Activated CD8-positive, alpha-beta memory T cell treated with anti-CD3 and anti-CD28 coated beads, Interleukin-2, amount 50 U/mL, for 24 hours (primary cell): ENCODE measurements around the gene PLAC9.
"Not testable (repeated sequence)": the region's sequence is repeated elsewhere in the genome, so short reads cannot be mapped to it uniquely, and the experiment has no call there.

Experiments
- DNase-seq: peaks from one replicate; pipeline ENCODE4 v3.0.0-alpha.2; 2020; ENCODE audit errors: extremely low read depth

PLAC9 gene

GRCh38 chr10:80139265-80139664 lies 6.7 kb downstream of the PLAC9 start:
- no peak for DNase-seq

- no peak for DNase-seq
These were observed 7.7 kb downstream of the PLAC9 start for GRCh38 chr10:80140251-80140650.

- no peak for DNase-seq
These were observed 9.3 kb downstream of the PLAC9 start for GRCh38 chr10:80141696-80142460.

GRCh38 chr10:80144067-80144695 lies 11.7 kb downstream of the PLAC9 start:
- no peak for DNase-seq

GRCh38 chr10:80144696-80145131 lies 12.2 kb downstream of the PLAC9 start:
- no peak for DNase-seq

GRCh38 chr10:80145406-80146308 lies 13.1 kb downstream of the PLAC9 start:
- DNase-seq, result not testable (repeated sequence)

GRCh38 chr10:80146918-80147317 lies 14.4 kb downstream of the PLAC9 start:
- no peak for DNase-seq

GRCh38 chr10:80148166-80148805 lies 15.8 kb downstream of the PLAC9 start:
- DNase-seq, result no peak

- DNase-seq, result no peak
These were observed 16.6 kb downstream of the PLAC9 start for GRCh38 chr10:80149123-80149522.

- DNase-seq, result no peak
These were observed 17.6 kb downstream of the PLAC9 start for GRCh38 chr10:80150172-80150571.

GRCh38 chr10:80152820-80153219 lies 20.3 kb downstream of the PLAC9 start:
- no peak for DNase-seq

GRCh38 chr10:80153460-80153859 lies 20.9 kb downstream of the PLAC9 start:
- no peak for DNase-seq

- DNase-seq, result no peak
These were observed 22.1 kb downstream of the PLAC9 start for GRCh38 chr10:80154626-80154977.

GRCh38 chr10:80154978-80155695 lies 22.6 kb downstream of the PLAC9 start:
- DNase-seq, result no peak

GRCh38 chr10:80155696-80156215 lies 23.2 kb downstream of the PLAC9 start:
- DNase-seq, result no peak

- DNase-seq, result no peak
These were observed 23.7 kb downstream of the PLAC9 start for GRCh38 chr10:80156216-80156615.

- no peak for DNase-seq
These were observed 25.0 kb downstream of the PLAC9 start for GRCh38 chr10:80157561-80157960.

- no peak for DNase-seq
These were observed 25.6 kb downstream of the PLAC9 start for GRCh38 chr10:80158126-80158525.

GRCh38 chr10:80158598-80159127 lies 26.1 kb downstream of the PLAC9 start:
- DNase-seq, result no peak

- no peak for DNase-seq
These were observed 26.8 kb downstream of the PLAC9 start for GRCh38 chr10:80159166-80159873.
